HFF-Myc (cell line): Measurements from ENCODE around the gene CYP4V2.

Experiments used
- DNase-seq: peaks from one replicate; pipeline ENCODE4 v3.0.0-alpha.2; 2011; ENCODE audit warnings: low read depth; ENCODE audit errors: extremely low read depth
- H3K4me3 ChIP-seq: replicated peaks from 2 replicates; pipeline ENCODE4 v1.5.1; 2011; ENCODE audit warnings: low read depth, mild to moderate bottlenecking, control low read depth, low read length
- CTCF ChIP-seq: IDR thresholded peaks from 2 replicates; pipeline ENCODE4 v1.5.1; 2012; ENCODE audit warnings: mild to moderate bottlenecking, low read depth, low read length, control low read depth; ENCODE audit errors: missing control alignments

CYP4V2 gene

GRCh38 chr4:186227221-186227620 is 35.9 kb downstream of the CYP4V2 start, which contains the start of gene KLKB1:
Gene KLKB1 (plus strand): TSS chr4:186227507. CDS start chr4:186228196, 689 bp downstream.
- TF ChIP-seq CTCF, result no peak
- no peak for DNase-seq
- H3K4me3 ChIP-seq, result no peak within 1 kb of the TSS

- no peak for TF ChIP-seq CTCF
- DNase-seq, result no peak
- no peak overlapping the region for H3K4me3 ChIP-seq
Observed at GRCh38 chr4:186227744-186228513, 36.6 kb downstream of the CYP4V2 start.

- no peak for DNase-seq
- TF ChIP-seq CTCF, result no peak
- H3K4me3 ChIP-seq, result no peak overlapping the region
Observed at GRCh38 chr4:186228514-186228894, 37.1 kb downstream of the CYP4V2 start.

GRCh38 chr4:186234367-186234766 is 43.0 kb downstream of the CYP4V2 start:
- no peak for DNase-seq
- TF ChIP-seq CTCF, result no peak
- no peak overlapping the region for H3K4me3 ChIP-seq

- no peak overlapping the region for H3K4me3 ChIP-seq
- DNase-seq, result no peak
- TF ChIP-seq CTCF, result no peak
Observed at GRCh38 chr4:186236126-186236525, 44.8 kb downstream of the CYP4V2 start.

- TF ChIP-seq CTCF, result no peak
- no peak overlapping the region for H3K4me3 ChIP-seq
- no peak for DNase-seq
Observed at GRCh38 chr4:186240452-186240847, 49.1 kb downstream of the CYP4V2 start.
